Measurements from ENCODE around the gene AAR2.

AAR2 gene

GRCh38 chr20:36251426-36251825, 15.1 kb downstream of the AAR2 start:
- no peaks in the 10 kb centered on the region for H3K27me3 Mint-ChIP-seq
- no peak overlapping the region for H3K27ac Mint-ChIP-seq (ENCODE audit: low read depth)
- peaks cover 54% of the 10 kb centered on the region for H3K36me3 Mint-ChIP-seq (ENCODE audit: insufficient read depth)
- H3K4me3 Mint-ChIP-seq = no peak overlapping the region
- ATAC-seq (replicated peaks; ENCODE audit: extremely low read depth, poor library complexity, severe bottlenecking) = no peak
- peaks cover 33% of the 10 kb centered on the region for H3K4me1 Mint-ChIP-seq
- no peak for DNase-seq (ENCODE audit: low spot score in 2 of 2)
- no peaks in the 10 kb centered on the region for H3K9me3 Mint-ChIP-seq

DNA sequence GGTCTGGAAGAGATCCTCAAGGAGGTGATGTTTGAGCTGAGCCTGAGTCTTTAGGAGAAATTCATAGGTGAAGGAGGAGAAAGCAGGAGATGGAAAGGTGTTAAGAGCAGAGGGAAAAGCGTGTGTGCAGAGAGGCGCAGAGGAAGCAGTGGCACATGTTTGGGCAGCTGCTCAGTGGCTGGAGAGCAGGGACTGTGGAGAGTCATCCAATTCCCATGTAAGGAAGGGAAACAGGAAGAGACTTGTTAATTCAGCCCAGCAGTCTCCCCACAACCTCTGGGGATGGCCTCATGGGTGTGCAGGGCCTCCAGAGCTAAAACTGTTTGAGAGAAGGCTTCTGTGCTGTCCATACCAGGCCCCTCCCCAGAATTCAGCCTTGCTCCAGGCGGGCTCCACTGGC, 16.2 kb downstream of the AAR2 start:
- Mint-ChIP-seq H3K4me1 (peaks cover 33% of the 10 kb centered on the region), H3K27ac (ENCODE audit: low read depth) (no peak overlapping the region), H3K27me3 (no peaks in the 10 kb centered on the region), H3K4me3 (no peak overlapping the region), H3K9me3 (no peaks in the 10 kb centered on the region), H3K36me3 (ENCODE audit: insufficient read depth) (peaks cover 54% of the 10 kb centered on the region)
- no peak for DNase-seq (ENCODE audit: low spot score in 2 of 2)
- no peak for ATAC-seq (replicated peaks; ENCODE audit: extremely low read depth, poor library complexity, severe bottlenecking)

- peaks cover 29% of the 10 kb centered on the region for H3K4me1 Mint-ChIP-seq
- no peaks in the 10 kb centered on the region for H3K27me3 Mint-ChIP-seq
- H3K4me3 Mint-ChIP-seq = no peak overlapping the region
- no peak for ATAC-seq (replicated peaks; ENCODE audit: extremely low read depth, poor library complexity, severe bottlenecking)
- DNase-seq (ENCODE audit: low spot score in 2 of 2) = no peak
- no peak overlapping the region for H3K27ac Mint-ChIP-seq (ENCODE audit: low read depth)
- H3K9me3 Mint-ChIP-seq = no peaks in the 10 kb centered on the region
- H3K36me3 Mint-ChIP-seq (ENCODE audit: insufficient read depth) = peaks cover 51% of the 10 kb centered on the region
Measured at GRCh38 chr20:36253036-36253435, 16.8 kb downstream of the AAR2 start.

DNA sequence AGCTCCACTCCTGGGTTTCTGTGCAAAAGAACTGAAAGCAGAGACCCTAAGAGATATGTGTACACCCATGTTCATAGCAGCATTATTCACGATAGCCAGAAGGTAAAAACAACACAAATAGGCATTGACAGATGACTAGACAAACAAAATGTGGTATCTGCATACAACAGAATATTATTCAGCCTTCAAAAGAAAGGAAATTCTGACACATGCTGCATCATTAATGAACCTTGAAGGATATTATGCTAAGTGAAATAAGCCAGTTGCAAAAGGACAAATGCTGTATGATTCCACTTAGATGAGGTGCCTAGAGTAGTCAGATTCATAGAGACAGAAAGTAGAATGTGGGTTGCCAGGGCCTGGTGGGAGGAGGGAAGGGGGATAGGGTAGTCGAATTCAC, 17.8 kb downstream of the AAR2 start:
- H3K4me3 Mint-ChIP-seq = no peak overlapping the region
- H3K27ac Mint-ChIP-seq (ENCODE audit: low read depth) = no peak overlapping the region
- H3K36me3 Mint-ChIP-seq (ENCODE audit: insufficient read depth) = peaks cover 42% of the 10 kb centered on the region
- peaks cover 21% of the 10 kb centered on the region for H3K4me1 Mint-ChIP-seq
- DNase-seq (ENCODE audit: low spot score in 2 of 2) = no peak
- no peaks in the 10 kb centered on the region for H3K9me3 Mint-ChIP-seq
- H3K27me3 Mint-ChIP-seq = no peaks in the 10 kb centered on the region
- no peak for ATAC-seq (replicated peaks; ENCODE audit: extremely low read depth, poor library complexity, severe bottlenecking)

- Mint-ChIP-seq H3K27me3 (no peaks in the 10 kb centered on the region), H3K27ac (ENCODE audit: low read depth) (no peak overlapping the region), H3K36me3 (ENCODE audit: insufficient read depth) (peaks cover 35% of the 10 kb centered on the region), H3K4me1 (peaks cover 14% of the 10 kb centered on the region), H3K4me3 (no peak overlapping the region), H3K9me3 (no peaks in the 10 kb centered on the region)
- DNase-seq (ENCODE audit: low spot score in 2 of 2) (no peak), ATAC-seq (replicated peaks; ENCODE audit: extremely low read depth, poor library complexity, severe bottlenecking) (no peak)
Measured at GRCh38 chr20:36255445-36255844, 19.2 kb downstream of the AAR2 start.

GRCh38 chr20:36259177-36260061, 23.1 kb downstream of the AAR2 start:
- no peak for ATAC-seq (replicated peaks; ENCODE audit: extremely low read depth, poor library complexity, severe bottlenecking)
- H3K4me3 Mint-ChIP-seq = no peak overlapping the region
- no peaks in the 10 kb centered on the region for H3K27me3 Mint-ChIP-seq
- no peaks in the 10 kb centered on the region for H3K9me3 Mint-ChIP-seq
- peaks cover 5% of the 10 kb centered on the region for H3K4me1 Mint-ChIP-seq
- no peak for DNase-seq (ENCODE audit: low spot score in 2 of 2)
- no peak overlapping the region for H3K27ac Mint-ChIP-seq (ENCODE audit: low read depth)
- peaks cover 21% of the 10 kb centered on the region for H3K36me3 Mint-ChIP-seq (ENCODE audit: insufficient read depth)

DNA sequence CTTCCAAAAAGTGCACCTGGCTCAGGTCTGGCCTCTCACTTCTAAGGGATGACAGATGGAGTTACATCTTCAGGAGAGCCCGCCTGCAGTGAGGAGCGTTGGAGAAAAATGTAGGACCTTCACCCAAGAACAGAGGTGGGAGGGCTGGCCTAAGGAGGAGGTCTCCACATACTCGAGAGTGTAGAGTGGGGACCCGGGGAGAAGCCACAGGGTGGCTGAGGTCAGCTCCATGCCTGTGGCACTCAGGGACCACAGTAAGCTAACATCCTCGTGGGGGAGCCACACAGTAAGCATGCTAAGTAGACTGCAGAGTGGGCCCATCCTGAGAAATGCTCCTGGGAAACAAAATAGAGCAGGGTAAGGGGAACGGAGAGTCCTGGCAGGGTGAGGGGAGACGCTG, 24.0 kb downstream of the AAR2 start:
- ATAC-seq (replicated peaks; ENCODE audit: extremely low read depth, poor library complexity, severe bottlenecking) = no peak
- no peaks in the 10 kb centered on the region for H3K27me3 Mint-ChIP-seq
- DNase-seq (ENCODE audit: low spot score in 2 of 2) = no peak
- no peak overlapping the region for H3K27ac Mint-ChIP-seq (ENCODE audit: low read depth)
- peaks cover 15% of the 10 kb centered on the region for H3K36me3 Mint-ChIP-seq (ENCODE audit: insufficient read depth)
- no peaks in the 10 kb centered on the region for H3K9me3 Mint-ChIP-seq
- H3K4me1 Mint-ChIP-seq = no peaks in the 10 kb centered on the region
- H3K4me3 Mint-ChIP-seq = no peak overlapping the region

GRCh38 chr20:36261389-36262105, 25.3 kb downstream of the AAR2 start:
- ATAC-seq (replicated peaks; ENCODE audit: extremely low read depth, poor library complexity, severe bottlenecking) = no peak
- Mint-ChIP-seq H3K9me3 (no peaks in the 10 kb centered on the region), H3K36me3 (ENCODE audit: insufficient read depth) (peaks cover 6% of the 10 kb centered on the region), H3K4me1 (no peaks in the 10 kb centered on the region), H3K4me3 (no peak overlapping the region), H3K27me3 (no peaks in the 10 kb centered on the region), H3K27ac (ENCODE audit: low read depth) (no peak overlapping the region)
- DNase-seq (ENCODE audit: low spot score in 2 of 2) = no peak

- no peaks in the 10 kb centered on the region for H3K27me3 Mint-ChIP-seq
- no peaks in the 10 kb centered on the region for H3K9me3 Mint-ChIP-seq
- no peak for DNase-seq (ENCODE audit: low spot score in 2 of 2)
- no peaks in the 10 kb centered on the region for H3K4me1 Mint-ChIP-seq
- no peak overlapping the region for H3K27ac Mint-ChIP-seq (ENCODE audit: low read depth)
- H3K4me3 Mint-ChIP-seq = no peak overlapping the region
- H3K36me3 Mint-ChIP-seq (ENCODE audit: insufficient read depth) = peaks cover 1% of the 10 kb centered on the region
- ATAC-seq (replicated peaks; ENCODE audit: extremely low read depth, poor library complexity, severe bottlenecking) = no peak
Measured at GRCh38 chr20:36262440-36262839, 26.2 kb downstream of the AAR2 start.

DNA sequence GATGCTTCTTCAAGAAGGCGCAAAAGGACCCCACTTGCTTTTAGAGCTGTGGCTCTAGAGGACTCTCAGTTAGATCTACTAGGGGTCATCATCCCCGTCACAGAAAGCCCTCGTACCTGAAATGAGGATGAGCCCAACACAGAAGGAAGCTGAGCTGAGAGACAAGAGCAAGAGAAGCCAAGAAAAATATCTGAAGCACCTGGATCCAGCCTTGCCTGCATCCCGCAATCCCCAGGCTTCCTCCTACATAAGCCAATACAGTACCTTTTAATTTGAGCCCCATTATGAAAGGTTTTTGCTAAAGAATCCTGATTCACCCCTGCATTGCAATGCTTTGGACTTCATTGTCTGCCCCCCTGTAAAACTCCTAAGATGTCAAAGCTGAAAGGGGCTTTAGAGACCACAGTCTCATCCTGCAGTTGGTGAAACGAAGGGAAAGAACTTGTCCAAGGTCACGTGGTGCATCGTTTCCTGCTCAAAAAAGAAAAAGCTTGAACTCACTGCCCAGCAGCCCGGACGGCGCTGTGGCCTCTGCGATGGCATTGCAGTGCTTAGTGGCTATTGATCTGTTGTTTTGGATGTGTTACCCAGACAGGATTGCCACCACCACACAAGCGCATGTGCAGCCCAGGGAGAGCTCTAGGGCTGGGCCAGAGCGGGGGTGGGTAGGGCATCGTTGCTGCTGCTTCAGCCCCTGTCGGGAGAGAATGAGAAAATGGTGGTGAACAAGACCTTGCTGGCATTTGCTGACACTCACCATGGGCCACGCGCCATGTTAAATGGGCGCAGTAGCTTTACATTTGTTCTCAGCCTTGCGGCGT, 28.4 kb downstream of the AAR2 start:
- DNase-seq (ENCODE audit: low spot score in 2 of 2) = no peak
- no peaks in the 10 kb centered on the region for H3K36me3 Mint-ChIP-seq (ENCODE audit: insufficient read depth)

GRCh38 chr20:36266189-36266588, 29.9 kb downstream of the AAR2 start:
- H3K27me3 Mint-ChIP-seq = peaks cover 4% of the 10 kb centered on the region
- ATAC-seq (replicated peaks; ENCODE audit: extremely low read depth, poor library complexity, severe bottlenecking) = no peak
- no peak for DNase-seq (ENCODE audit: low spot score in 2 of 2)
- no peak overlapping the region for H3K4me3 Mint-ChIP-seq
- H3K4me1 Mint-ChIP-seq = no peaks in the 10 kb centered on the region
- no peak overlapping the region for H3K27ac Mint-ChIP-seq (ENCODE audit: low read depth)
- H3K36me3 Mint-ChIP-seq (ENCODE audit: insufficient read depth) = no peaks in the 10 kb centered on the region
- H3K9me3 Mint-ChIP-seq = no peaks in the 10 kb centered on the region

More for the DNA sequence above, 28.4 kb downstream of the AAR2 start:
- no peak for ATAC-seq (replicated peaks; ENCODE audit: extremely low read depth, poor library complexity, severe bottlenecking)
- H3K4me3 Mint-ChIP-seq = no peak overlapping the region
- H3K4me1 Mint-ChIP-seq = no peaks in the 10 kb centered on the region
- no peak overlapping the region for H3K27ac Mint-ChIP-seq (ENCODE audit: low read depth)
- no peaks in the 10 kb centered on the region for H3K9me3 Mint-ChIP-seq
- H3K27me3 Mint-ChIP-seq = no peaks in the 10 kb centered on the region

- Mint-ChIP-seq H3K4me3 (no peak overlapping the region), H3K4me1 (no peaks in the 10 kb centered on the region), H3K27me3 (peaks cover 17% of the 10 kb centered on the region), H3K9me3 (no peaks in the 10 kb centered on the region), H3K27ac (ENCODE audit: low read depth) (no peak overlapping the region), H3K36me3 (ENCODE audit: insufficient read depth) (no peaks in the 10 kb centered on the region)
- ATAC-seq (replicated peaks; ENCODE audit: extremely low read depth, poor library complexity, severe bottlenecking) (no peak), DNase-seq (ENCODE audit: low spot score in 2 of 2) (no peak)
Measured at GRCh38 chr20:36267605-36268381, 31.5 kb downstream of the AAR2 start.
